H9 (cell line): Measurements from ENCODE around the gene SOX13. TPM values are rescaled to one million over a fixed set of nuclear protein-coding genes. Genes with fewer than 3 reads are reported as not detected.

Experiments
- DNase-seq: peaks from one replicate; pipeline ENCODE4 v3.0.0-alpha.2; 2017
- H2AFZ ChIP-seq: one replicate; pipeline ENCODE4 v1.6.1; 2013; ENCODE audit warnings: mild to moderate bottlenecking, low read length, control low read depth, moderate library complexity
- H2AK5ac ChIP-seq: 2 replicates; pipeline ENCODE4 v1.6.1; 2013; ENCODE audit warnings: low read length, control low read depth, mixed read lengths; ENCODE audit not compliant: insufficient read length
- H2BK120ac ChIP-seq: one replicate; pipeline ENCODE4 v1.6.1; 2013; ENCODE audit warnings: low read depth, mild to moderate bottlenecking, low read length, control low read depth, inconsistent platforms; ENCODE audit not compliant: poor library complexity, severe bottlenecking
- H2BK12ac ChIP-seq: 2 replicates; pipeline ENCODE4 v1.6.1; 2013; ENCODE audit warnings: low read length, control low read depth, mixed read lengths, low read depth; ENCODE audit not compliant: insufficient read length
- H2BK15ac ChIP-seq: 2 replicates; pipeline ENCODE4 v1.6.1; 2013; ENCODE audit warnings: low read depth, low read length, control low read depth
- H2BK20ac ChIP-seq: one replicate; pipeline ENCODE4 v1.6.1; 2013; ENCODE audit warnings: low read depth, mild to moderate bottlenecking, low read length, control low read depth, inconsistent platforms; ENCODE audit not compliant: poor library complexity, severe bottlenecking
- H2BK5ac ChIP-seq: 2 replicates; pipeline ENCODE4 v1.6.1; 2013; ENCODE audit warnings: low read length, control low read depth, mixed read lengths; ENCODE audit not compliant: insufficient read length
- H3K14ac ChIP-seq: 2 replicates; pipeline ENCODE4 v1.6.1; 2013; ENCODE audit warnings: low read length, control low read depth; ENCODE audit not compliant: insufficient read depth
- H3K18ac ChIP-seq: 2 replicates; pipeline ENCODE4 v1.6.1; 2013; ENCODE audit warnings: low read depth, mild to moderate bottlenecking, mixed read lengths, low read length, control low read depth; ENCODE audit not compliant: insufficient read length
- H3K23ac ChIP-seq: 2 replicates; pipeline ENCODE4 v1.6.1; 2013; ENCODE audit warnings: low read length, control low read depth, mixed read lengths, low read depth; ENCODE audit not compliant: insufficient read length
- H3K23me2 ChIP-seq: 2 replicates; pipeline ENCODE4 v1.6.1; 2013; ENCODE audit warnings: low read depth, mild to moderate bottlenecking, mixed read lengths, low read length, control low read depth; ENCODE audit not compliant: insufficient read length, poor library complexity, severe bottlenecking
- H3K27ac ChIP-seq: 2 replicates; pipeline ENCODE4 v1.5.1; 2013; ENCODE audit warnings: low read length, control low read depth, mixed read lengths, low read depth; ENCODE audit not compliant: insufficient read length
- H3K27me3 ChIP-seq: 2 replicates; pipeline ENCODE4 v1.6.1; 2013; ENCODE audit warnings: low read length, control low read depth, inconsistent platforms; ENCODE audit not compliant: insufficient read depth
- H3K4ac ChIP-seq: 2 replicates; pipeline ENCODE4 v1.6.1; 2013; ENCODE audit warnings: low read depth, mild to moderate bottlenecking, control low read depth, inconsistent platforms, low read length, moderate library complexity
- H3K4me1 ChIP-seq: 2 replicates; pipeline ENCODE4 v1.6.1; 2013; ENCODE audit warnings: low read length, control low read depth, inconsistent platforms; ENCODE audit not compliant: insufficient read depth
- H3K4me2 ChIP-seq: 2 replicates; pipeline ENCODE4 v1.6.1; 2013; ENCODE audit warnings: low read length, control low read depth, mixed read lengths; ENCODE audit not compliant: insufficient read length, insufficient read depth
- H3K56ac ChIP-seq: 2 replicates; pipeline ENCODE4 v1.6.1; 2013; ENCODE audit warnings: low read depth, mild to moderate bottlenecking, mixed read lengths, low read length, control low read depth; ENCODE audit not compliant: insufficient read length
- H3K79me1 ChIP-seq: 2 replicates; pipeline ENCODE4 v1.6.1; 2013; ENCODE audit warnings: low read depth, mild to moderate bottlenecking, moderate library complexity, low read length, control low read depth, inconsistent platforms; ENCODE audit not compliant: insufficient read depth, poor library complexity, severe bottlenecking
- H3K79me2 ChIP-seq: 2 replicates; pipeline ENCODE4 v1.6.1; 2013; ENCODE audit warnings: low read length, control low read depth, inconsistent platforms; ENCODE audit not compliant: insufficient read depth
- H3K9ac ChIP-seq: 2 replicates; pipeline ENCODE4 v1.6.1; 2013; ENCODE audit warnings: low read length, control low read depth, mixed read lengths; ENCODE audit not compliant: insufficient read length; ENCODE audit errors: extremely low read depth
- H3K9me3 ChIP-seq: one replicate; pipeline ENCODE4 v1.6.1; 2013; ENCODE audit warnings: low read depth, low read length, inconsistent platforms; ENCODE audit not compliant: control insufficient read depth
- H3T11ph ChIP-seq: one replicate; pipeline ENCODE4 v1.6.1; 2013; ENCODE audit warnings: mild to moderate bottlenecking, low read length, control low read depth, inconsistent platforms
- H4K20me1 ChIP-seq: one replicate; pipeline ENCODE4 v1.6.1; 2013; ENCODE audit not compliant: control insufficient read depth, insufficient read length, insufficient read depth
- H4K5ac ChIP-seq: 2 replicates; pipeline ENCODE4 v1.6.1; 2013; ENCODE audit warnings: low read depth, mild to moderate bottlenecking, mixed read lengths, low read length, control low read depth; ENCODE audit not compliant: insufficient read length
- H4K8ac ChIP-seq: replicated peaks from 2 replicates; pipeline ENCODE4 v1.6.1; 2013; ENCODE audit warnings: low read length, control low read depth, mixed read lengths, low read depth; ENCODE audit not compliant: insufficient read length
- H4K91ac ChIP-seq: 2 replicates; pipeline ENCODE4 v1.6.1; 2013; ENCODE audit warnings: low read depth, mild to moderate bottlenecking, moderate library complexity, mixed read lengths, low read length, control low read depth; ENCODE audit not compliant: insufficient read length
- H3K27ac Mint-ChIP-seq, 3 experiments: 2 replicates in 2 of 3; 3 replicates in 1 of 3; pipeline ENCODE4 v1.8.0; 2020 to 2021; ENCODE audit warnings: mixed read lengths in 3 of 3, mild to moderate bottlenecking in 1 of 3, moderate library complexity in 1 of 3
- H3K27me3 Mint-ChIP-seq: 2 replicates; pipeline ENCODE4 v1.8.0; 2021; ENCODE audit warnings: low read depth, mild to moderate bottlenecking, moderate library complexity, mixed read lengths
- H3K36me3 Mint-ChIP-seq, 3 experiments: 2 replicates in 2 of 3; 3 replicates in 1 of 3; pipeline ENCODE4 v1.8.0; 2020 to 2021; ENCODE audit warnings: low read depth in 3 of 3, mixed read lengths in 3 of 3; ENCODE audit not compliant: insufficient read depth in 1 of 3
- H3K4me1 Mint-ChIP-seq, 2 experiments: 2 replicates each; pipeline ENCODE4 v1.8.0; 2020; ENCODE audit warnings: mixed read lengths in 2 of 2
- H3K4me3 Mint-ChIP-seq, 2 experiments: 2 replicates in 1 of 2; 3 replicates in 1 of 2; pipeline ENCODE4 v1.8.0; 2020 to 2021; ENCODE audit warnings: mild to moderate bottlenecking in 2 of 2, mixed read lengths in 2 of 2, moderate library complexity in 1 of 2
- H3K9me3 Mint-ChIP-seq, 2 experiments: 2 replicates in 1 of 2; 3 replicates in 1 of 2; pipeline ENCODE4 v1.8.0; 2020; ENCODE audit warnings: mild to moderate bottlenecking in 2 of 2, mixed read lengths in 2 of 2, moderate library complexity in 1 of 2
- WGBS: extraction: QIAGEN DNeasy Blood & Tissue Kit; methylation state at CpG from one replicate; pipeline ENCODE4 v1.1.7; 2013; ENCODE audit warnings: missing lambda C conversion rate, low lambda C conversion rate, mixed read lengths; ENCODE audit not compliant: insufficient read length; ENCODE audit errors: extremely low coverage; 5-methylcytosine and 5-hydroxymethylcytosine counted together
- total RNA-seq: library from RNA; stranded (reverse); gene quantifications from 2 replicates; pipeline ENCODE4 v1.2.1, GENCODE V29; 2021
- TF ChIP-seq, protein P1 (sequence below): fragments of 200-600 bp; sonication (generic); conservative IDR thresholded peaks from 3 replicates; pipeline ENCODE4 v1.8.0; 2021; ENCODE audit warnings: antibody characterized with exemption, mild to moderate bottlenecking

The SOX13 gene
- total RNA-seq, 1 experiment from 2014 or later, result 120 TPM

DNA sequence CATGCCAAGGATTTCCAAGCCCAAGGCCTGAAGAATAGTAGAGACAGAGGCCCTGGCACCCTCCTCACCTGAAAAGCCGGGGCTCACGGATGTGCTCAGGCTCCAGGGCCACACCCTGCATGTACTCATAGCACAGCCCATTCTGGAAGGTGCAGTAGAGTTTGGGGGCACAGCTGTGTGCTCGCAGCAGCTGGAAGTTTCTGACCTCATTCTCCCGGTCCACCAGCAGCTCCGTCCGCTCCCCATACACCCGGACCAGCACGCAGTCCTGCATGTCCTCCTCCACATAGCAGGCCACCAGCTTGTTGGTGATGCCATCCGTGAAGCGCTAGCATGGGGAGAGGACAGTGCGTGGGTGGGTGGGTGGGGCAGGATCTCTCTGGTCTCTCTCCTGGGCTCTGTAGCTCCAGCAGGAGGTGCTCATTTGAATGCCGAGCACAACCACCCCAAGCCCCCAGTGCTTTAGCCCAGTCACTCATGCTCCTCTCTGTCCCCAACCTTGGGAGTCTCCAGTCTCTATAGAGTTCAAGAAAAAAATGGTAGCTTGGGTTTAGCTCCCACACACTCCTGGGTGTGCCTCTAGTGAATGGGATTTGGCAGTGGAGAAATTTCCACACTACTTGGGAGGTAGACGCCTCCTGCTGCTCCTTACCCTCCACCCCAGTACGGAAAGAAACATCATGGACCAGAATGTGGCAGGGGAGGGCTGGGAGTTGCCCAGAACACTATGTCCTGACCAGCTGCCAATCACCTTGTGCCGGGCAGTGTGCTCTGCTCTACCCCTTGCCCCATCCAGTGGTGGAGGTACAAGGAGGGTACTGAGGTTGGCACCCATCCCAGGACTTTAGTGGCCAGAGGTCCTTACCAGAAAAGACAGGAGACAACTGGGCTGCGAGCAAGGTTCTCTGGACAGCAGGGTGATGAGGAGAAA, 77.0 kb downstream of the SOX13 start:
- no peak overlapping the region for H4K91ac ChIP-seq
- no peak overlapping the region for H2AFZ ChIP-seq
- H3K79me2 ChIP-seq, result no peaks in the 10 kb centered on the region
- no peak overlapping the region for H3K27ac ChIP-seq
- H2BK12ac ChIP-seq, result no peak overlapping the region
- no peak overlapping the region for H4K5ac ChIP-seq
- H3K4me3 Mint-ChIP-seq, result peak overlapping the region; percentile 62 to 74; a peak in 4 of 5 replicates
- peaks cover 46 to 52% of the 10 kb centered on the region in 2 experiments for H3K4me1 Mint-ChIP-seq
- WGBS, result no CpG with 5 or more reads among the region's 16 CpGs
- no peak overlapping the region for H2BK120ac ChIP-seq
- no peak overlapping the region for H4K8ac ChIP-seq
- no peak overlapping the region for H2BK15ac ChIP-seq
- H3K4me1 ChIP-seq, result peaks cover 4% of the 10 kb centered on the region; the same call in 1 of the 2 replicates
- no peak overlapping the region for H3K9ac ChIP-seq
- H2BK5ac ChIP-seq, result no peak overlapping the region
- H3K27ac Mint-ChIP-seq, result peak overlapping the region in 1 of 3 experiments; percentile 57; a peak in 2 of 7 replicates
- H3K56ac ChIP-seq, result no peak overlapping the region
- DNase-seq, result no peak
- H3K4me2 ChIP-seq, result no peak overlapping the region
- H3K4ac ChIP-seq, result no peak overlapping the region
- no peaks in the 10 kb centered on the region for H3K79me1 ChIP-seq
- no peaks in the 10 kb centered on the region; the same call in 1 of the 2 replicates for H3K27me3 ChIP-seq
- peaks cover 39% of the 10 kb centered on the region for H3K27me3 Mint-ChIP-seq
- H3T11ph ChIP-seq, result no peak overlapping the region
- no peaks in the 10 kb centered on the region for H4K20me1 ChIP-seq
- H3K18ac ChIP-seq, result no peak overlapping the region
- H3K36me3 Mint-ChIP-seq, result peaks cover 0 to 5% (median 5%) of the 10 kb centered on the region in 3 experiments; a peak in 3 of 7 replicates
- no peak overlapping the region for H2BK20ac ChIP-seq
- H3K9me3 ChIP-seq, result no peaks in the 10 kb centered on the region
- H3K14ac ChIP-seq, result no peak overlapping the region
- no peak overlapping the region for H3K23ac ChIP-seq
- no peaks in the 10 kb centered on the region; a peak in 1 of 5 replicates for H3K9me3 Mint-ChIP-seq
- TF ChIP-seq, protein P1, sequence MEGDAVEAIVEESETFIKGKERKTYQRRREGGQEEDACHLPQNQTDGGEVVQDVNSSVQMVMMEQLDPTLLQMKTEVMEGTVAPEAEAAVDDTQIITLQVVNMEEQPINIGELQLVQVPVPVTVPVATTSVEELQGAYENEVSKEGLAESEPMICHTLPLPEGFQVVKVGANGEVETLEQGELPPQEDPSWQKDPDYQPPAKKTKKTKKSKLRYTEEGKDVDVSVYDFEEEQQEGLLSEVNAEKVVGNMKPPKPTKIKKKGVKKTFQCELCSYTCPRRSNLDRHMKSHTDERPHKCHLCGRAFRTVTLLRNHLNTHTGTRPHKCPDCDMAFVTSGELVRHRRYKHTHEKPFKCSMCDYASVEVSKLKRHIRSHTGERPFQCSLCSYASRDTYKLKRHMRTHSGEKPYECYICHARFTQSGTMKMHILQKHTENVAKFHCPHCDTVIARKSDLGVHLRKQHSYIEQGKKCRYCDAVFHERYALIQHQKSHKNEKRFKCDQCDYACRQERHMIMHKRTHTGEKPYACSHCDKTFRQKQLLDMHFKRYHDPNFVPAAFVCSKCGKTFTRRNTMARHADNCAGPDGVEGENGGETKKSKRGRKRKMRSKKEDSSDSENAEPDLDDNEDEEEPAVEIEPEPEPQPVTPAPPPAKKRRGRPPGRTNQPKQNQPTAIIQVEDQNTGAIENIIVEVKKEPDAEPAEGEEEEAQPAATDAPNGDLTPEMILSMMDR, result no peak
- peaks cover 6% of the 10 kb centered on the region for H3K23me2 ChIP-seq
- no peak overlapping the region for H2AK5ac ChIP-seq
